HT-29 (cell line): ENCODE data around the gene PRKCZ. TPM values are rescaled to one million over a fixed set of nuclear protein-coding genes. Genes with fewer than 3 reads are reported as not detected.

ENCODE experiments used
- DNase-seq: peaks from one replicate; pipeline ENCODE4 v3.0.0-alpha.2; 2015; ENCODE audit warnings: low spot score
- total RNA-seq: library from RNA; depleted of rRNA; stranded (reverse); fragments of >200 nt; shearing (Covaris generic); gene quantifications from 2 replicates; pipeline ENCODE4 v1.2.3, GENCODE V29; 2014

Gene PRKCZ
- total RNA-seq, 1 experiment from 2014 or later = 67.4 TPM

DNA sequence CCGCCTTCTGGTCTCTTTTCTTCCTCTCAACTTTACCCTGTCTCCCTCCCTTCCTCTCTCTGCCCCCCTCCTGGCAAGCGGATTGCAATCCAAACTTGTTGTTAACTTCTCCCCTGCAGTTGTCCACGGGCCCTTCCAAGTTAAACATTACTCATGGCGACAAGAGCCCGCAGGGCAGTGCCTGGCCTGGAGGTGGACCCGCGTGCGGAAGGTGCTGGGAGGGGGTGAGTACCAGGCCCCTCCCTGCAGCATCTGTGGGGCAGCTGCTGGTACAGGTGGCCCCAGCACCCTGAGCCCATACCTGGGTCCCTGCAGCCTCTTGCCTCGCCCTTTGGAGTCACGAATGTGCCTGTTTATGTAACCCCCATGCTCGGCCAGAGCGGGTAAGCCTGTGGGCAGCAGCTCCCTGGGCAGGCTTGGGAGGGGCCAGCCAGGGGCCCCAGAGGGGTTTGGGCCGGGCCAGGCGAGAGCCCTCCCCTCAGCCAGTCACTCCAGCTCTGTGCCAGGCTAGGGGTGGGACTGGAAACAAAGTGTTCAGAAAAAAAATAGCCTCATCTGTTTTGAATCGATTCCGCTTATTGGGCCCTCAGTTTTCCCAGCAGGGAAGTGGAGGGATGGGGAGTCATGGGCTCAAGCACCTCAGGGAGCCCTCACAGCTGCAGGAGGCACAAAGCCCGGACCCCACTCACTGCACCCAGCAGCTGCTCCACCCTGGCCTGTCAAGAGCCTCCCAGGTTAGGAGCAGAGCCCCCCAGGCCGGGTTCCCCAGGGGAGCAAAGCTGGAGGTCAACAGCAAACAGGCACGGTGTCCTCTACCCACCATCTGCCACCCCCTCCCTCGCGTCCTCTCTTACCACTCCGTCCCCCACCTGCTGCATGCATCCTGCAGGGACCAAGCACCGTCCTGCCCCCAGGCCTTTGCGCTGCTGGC is 158.4 kb downstream of the PRKCZ start:
- DNase-seq = peak; percentile 53

DNA sequence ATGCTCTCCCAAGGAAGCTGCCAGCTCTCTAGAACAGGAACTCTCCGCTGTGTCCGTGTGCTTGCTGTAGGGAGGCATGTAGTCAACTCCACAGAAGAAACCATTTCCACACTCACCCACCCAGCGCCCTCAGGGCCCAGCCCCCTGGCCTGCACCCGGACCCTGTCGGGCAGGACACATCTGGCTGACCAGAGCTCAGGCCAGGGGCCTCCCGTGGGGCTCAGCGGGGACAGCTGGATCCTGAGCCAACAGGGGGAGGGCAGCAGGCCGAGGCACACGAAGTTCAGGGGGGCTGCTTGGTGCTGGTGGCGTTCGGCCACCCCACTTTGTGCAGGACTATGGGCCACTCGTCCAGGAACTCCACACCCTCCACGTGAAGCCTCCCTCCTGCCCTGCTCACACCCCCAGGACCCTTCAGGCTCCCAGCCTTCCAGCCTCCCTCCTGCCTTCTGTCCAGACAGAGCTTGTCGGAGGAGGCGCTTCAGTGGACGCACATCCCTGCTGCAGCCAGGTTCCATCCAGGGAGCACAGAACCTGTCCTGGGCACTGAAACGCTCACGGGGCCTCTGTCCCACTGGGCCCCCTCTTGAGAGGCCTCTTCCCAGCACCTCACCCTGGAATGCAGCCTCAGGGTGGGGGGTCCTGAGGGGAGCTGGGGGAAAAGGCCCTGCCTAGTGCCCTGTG is 159.3 kb downstream of the PRKCZ start:
- DNase-seq = no peak

DNA sequence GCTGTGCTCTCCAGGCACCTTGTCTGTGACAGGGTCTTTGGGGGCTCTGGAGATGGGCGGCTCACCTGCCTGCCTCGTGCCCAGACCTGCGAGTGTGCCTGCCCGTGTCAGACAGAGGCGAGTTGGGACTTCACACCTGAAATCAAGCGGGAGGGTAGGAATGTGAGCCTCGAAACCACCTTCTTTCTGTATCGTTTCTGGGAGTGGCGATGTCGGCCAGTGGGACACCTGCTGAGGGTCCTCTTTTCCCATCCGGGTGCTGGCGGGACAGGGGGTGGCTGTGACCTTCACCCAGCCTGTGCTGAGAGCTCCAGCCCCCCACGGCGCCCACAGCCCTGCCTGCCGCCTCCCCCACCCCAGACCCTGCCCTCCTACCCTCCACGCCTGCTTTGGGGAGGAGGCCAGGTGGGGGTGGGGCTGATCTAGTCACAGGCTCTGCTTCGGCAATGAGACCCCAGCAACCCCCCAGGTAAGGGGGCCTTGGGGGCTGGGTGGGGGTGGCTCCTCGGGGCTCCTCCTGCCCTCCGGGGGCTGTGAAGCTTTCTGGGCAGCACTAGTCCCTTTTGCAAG is 160.0 kb downstream of the PRKCZ start:
- DNase-seq = no peak

DNA sequence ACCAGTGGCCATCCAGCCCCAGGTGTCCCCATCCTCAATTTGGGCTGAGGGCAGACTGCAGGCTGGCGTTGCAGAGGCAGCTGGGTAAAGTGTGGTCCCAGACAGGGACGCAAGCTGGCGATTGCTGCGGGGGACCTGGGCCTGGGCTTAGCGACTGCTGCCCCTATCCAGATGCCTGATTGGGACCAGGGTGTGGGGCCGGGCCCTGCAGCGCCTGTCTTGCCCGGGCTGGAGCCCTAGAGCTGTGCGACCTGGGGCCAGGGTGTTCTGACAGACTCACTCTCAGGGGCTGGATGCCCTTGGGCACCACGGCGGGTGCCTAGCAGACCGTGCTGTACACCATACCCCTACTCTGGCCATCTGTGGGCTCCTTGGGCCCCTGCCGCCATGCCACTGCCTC is 160.6 kb downstream of the PRKCZ start:
- DNase-seq = no peak

DNA sequence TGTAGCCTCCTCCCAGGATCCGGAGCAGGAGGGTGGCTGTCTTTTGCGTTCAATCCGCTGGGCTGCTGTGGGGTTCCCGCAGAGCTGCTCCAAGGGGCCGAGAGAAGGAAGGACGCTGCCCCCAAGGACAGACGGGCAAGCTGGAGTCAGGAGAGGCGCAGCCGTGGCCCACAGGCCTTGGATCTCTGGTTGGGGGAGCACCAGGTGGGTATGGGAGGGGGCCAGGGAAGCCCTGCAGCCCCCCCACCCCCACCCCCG is 162.0 kb downstream of the PRKCZ start:
- DNase-seq = no peak

DNA sequence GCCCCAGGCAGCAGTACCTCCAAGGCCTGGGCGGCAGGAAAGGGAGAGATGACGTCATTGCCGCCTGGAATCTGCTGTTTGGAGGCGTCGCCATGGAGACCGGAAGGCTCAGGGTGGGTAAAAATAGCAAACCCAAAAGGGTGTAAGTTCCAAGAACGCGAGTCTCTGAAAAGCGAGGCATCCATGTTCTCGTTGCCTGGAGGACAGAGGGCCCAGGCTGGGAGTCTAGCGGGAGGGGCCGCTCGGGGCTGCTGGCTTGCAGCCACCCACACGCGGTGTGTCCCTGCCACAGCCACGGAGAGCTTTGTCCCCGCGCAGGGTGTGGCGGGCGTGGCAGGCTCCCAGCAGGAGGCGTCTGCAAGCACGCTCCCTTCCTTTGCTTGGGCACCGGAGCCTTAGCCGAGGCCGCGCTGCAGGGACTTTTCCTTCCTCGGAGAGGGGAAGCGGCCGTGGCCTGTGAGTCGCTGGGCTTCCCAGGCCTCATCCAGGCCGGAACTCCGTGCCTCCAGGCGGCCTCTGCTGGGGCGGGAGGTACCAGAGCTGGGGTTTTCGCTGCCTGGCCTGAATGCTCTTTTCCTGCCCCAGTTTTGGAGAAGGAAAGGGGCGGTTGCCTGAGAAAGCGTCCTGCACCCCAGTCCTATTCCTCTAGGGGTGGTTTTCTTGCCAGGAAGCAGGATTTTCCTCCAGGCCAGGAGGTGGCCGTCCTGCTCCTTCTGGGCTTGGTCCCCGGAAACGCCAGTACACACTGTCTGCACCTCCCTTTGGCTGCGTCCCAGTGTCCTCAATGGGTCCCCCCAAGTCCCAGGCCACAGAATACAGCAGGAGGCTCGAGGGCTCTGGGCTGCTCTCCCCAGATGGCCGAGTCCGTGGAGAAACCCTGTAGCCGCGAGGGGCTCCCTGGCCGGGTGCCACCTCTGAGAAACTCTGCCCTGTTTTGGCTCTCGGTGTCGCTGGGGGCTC is 162.6 kb downstream of the PRKCZ start:
- DNase-seq = peak; percentile 80

DNA sequence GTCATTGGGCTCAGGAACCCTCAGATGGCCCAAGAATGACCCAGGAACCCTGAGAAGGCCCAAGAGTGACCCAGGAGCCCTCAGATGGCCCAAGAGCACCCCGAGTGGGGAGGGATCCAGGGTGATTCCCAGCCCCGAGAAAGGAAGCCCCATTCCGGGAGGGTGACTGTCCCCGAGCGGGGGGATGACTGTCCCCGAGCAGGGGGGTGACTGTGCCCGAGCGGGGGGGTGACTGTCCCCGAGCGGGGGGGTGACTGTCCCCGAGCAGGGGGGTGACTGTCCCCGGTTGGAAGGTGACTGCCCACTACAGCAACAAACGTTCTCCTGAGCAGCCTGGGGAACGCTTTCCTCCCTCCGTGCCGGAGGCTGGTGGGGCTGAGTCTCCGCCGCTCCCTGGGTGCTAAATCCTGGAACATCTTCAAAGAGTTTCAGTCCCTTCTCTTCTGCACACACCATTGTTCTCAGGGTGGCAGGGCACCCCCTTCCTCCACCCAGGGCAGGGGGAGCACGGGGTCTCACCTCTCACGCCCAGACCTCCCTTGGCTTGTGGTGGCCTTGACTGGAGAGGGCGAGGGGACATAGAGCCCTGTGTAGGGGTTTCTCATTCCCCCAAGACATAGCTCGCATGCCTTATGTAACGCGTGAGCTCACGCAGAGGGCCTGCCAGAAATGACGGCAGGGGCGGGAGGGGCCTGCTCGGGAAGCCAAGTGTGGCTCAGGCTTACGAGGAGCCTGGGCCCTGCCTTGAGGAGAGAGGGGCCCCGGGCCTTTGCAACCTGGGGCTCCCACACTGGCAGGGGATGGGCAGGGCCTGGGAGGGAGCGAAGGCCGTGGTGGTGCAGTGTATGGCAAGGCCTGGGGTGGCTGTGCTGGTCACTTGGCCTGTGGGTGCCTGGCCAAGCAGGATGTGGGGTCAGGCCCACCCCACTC is 163.6 kb downstream of the PRKCZ start:
- no peak for DNase-seq

DNA sequence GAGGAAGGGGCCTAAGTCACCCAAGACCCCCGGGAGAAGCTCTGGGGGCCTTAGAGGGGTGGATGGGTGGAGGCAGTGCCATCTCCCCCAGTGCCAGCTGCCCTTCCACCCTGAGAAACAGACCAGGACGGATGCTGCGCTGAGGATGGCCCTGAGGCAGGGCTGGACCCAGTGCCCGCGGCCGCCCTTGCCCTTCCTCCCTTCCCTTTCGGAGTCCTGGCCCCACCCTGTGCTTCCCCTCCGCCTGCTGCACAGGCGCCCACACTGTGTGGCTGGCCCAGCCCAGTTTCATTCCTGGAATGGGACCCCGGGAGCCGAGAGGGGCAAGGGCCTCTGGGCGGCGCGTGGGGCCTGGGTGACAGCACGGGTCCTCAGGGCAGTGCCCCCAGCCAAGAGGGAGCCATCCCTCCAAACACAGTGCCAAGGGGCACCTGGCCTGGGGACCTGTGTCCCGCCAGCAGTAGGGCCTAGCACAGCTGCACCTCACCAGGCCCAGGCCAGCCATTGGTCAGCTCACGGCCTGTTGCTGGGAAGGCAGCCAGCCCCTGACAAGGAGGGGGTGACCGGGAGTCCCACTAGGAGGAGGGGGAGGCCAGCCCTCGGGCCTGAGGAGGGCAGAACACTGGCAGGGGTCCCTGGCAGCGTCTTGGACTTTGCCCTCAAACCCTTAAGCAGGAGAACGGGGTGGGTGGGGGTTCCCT is 164.5 kb downstream of the PRKCZ start:
- DNase-seq = no peak

DNA sequence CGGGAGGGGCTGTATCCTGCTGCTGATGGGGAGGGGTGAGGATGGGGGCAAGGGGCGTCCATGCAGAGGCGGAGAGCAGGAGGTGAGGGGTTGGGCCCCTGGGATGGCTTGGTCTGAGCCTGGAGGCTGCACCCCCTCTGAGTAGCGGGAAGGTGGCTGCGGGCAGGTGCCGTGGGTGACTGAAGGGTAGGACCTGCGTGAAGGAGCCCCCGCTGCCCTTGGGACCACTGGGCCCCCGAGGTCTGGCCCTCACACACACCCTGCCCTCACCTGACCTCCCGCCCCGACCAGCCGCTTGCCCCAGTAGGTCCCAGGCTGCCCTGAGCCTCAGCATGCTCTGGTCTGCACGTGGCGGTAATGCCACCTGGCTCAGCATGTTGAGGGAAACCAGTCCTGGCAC is 165.1 kb downstream of the PRKCZ start:
- no peak for DNase-seq

DNA sequence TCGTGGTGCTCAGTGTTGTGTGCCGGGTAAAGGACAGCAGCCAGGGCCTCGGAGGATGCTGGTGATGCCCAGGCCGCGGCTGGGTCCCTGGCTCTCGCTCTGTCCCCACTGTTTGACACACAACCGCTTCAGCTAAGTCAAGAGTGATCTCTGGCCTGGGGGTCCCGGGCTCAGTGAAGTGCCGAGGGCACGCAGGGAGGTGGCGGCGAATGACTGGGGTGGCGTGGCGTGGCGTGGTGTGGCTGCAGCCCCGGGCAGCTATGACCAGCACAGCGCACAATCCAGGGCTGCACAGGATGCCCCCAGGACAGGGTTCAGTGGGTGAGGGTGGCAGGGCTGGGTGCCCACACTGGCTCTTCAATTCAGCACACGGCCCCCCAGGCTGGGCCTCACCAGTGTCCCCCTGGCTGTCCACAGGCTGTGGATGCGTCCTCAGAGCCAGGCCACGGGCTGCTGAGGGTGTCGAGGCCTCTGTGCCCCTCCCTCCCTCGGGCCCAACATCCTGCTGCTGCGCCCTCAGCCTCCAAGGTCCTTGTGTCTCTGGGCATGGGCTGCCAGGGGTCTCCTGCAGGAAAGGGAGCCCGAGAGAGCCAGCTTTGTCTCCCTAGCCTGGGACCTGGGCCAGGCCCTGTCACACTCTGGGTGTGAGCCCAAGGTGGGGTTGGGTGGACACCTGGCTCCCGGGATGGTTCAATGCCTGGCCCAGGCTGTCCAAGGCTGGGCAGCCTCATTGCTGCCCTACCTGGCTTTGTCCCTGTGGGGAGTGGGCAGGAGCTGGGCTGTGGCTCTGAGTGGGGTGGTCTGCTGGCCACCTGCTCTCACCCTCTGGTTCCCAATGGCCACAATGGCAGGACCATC is 165.9 kb downstream of the PRKCZ start:
- DNase-seq = no peak

DNA sequence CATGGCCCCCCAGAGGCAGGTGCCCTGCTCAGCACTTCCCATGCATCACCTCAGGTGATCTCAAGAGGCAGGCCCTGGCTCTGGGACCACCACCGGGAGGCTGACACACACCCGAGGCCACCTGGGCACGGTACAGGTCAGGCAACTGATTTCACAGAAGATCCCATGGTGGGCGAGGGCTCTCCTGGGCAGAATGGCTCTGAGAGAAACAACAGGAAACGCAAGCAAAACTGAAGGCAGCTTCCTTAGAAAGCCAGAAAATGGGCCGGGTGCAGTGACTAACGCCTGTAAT is 166.5 kb downstream of the PRKCZ start:
- DNase-seq = no peak

DNA sequence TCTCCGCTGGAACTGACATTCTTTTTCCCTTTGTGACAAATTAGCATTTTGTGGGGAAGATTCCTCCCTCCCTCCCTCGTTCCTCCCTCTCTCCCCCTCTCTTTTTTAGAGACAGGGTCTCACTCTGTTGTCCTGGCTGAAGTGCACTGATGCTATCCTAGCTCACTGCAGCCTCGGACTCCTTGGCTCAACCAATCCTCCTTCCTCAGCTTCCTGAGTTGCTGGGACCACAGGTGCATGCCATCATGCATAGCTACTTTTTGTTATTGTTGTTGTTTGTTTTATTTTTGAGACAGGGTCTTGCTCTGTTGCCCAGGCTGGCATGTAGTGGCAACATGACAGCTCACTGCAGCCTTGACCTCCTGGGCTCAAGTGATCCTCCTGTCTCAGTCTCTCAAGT is 171.1 kb downstream of the PRKCZ start:
- no peak for DNase-seq

DNA sequence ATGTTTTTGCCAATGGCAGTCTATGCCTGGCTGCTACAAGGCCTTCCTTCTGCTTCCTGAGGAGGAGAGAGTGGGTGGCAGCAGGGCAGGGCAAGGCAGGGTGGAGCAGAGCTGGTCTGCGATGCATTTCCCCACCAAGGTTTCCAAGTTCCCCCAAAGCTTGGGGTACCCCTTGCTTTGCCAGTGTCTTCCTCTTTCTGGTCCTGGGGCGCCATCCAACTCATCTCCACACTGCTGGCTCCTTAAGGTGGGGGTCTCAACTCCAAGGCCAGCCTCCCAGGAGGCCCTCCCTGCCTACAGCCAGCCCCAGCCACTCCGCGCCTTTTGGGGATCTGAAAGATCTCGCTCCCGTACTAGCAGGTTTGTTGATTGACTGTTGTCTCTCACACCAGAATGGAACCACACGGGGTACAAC is 174.0 kb downstream of the PRKCZ start:
- no peak for DNase-seq

DNA sequence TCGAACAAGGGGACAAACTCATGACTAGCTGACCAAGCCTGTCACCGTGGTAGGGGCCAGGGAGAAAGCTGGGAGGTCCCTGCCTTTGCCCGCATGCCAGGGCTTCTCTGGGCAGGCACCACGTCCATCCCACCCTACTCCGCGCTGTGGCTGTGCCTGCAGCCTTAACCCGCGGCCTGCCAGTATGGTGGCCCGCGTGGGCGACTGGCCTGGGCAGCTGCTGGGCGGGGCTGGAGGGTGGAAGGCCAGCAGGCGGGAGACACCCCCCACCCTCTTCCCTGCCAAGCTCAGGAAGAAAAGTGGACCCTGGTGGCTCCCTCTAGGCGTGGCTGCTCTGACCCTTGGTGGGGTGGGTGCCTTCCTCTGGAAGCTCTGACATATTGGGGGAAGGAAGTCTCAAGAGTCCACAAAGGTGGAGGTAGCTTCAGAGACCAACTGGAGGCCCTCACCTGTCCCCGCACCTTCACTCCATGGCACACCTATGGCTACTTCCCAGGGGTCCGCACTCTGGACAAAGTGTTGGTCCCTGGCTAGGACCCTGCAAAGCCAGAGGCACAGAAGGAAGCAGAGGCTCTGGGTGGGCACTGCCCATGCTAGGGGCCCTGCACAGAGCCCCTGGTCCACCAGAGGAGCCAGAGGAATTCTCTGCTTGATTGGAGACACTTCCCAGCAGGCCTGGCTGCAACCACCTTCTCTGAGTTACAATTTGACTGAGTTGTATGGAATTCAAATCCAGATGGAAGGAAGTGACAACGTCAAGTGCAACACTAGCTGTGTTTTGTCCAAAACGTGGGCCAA is 174.6 kb downstream of the PRKCZ start:
- DNase-seq = no peak

DNA sequence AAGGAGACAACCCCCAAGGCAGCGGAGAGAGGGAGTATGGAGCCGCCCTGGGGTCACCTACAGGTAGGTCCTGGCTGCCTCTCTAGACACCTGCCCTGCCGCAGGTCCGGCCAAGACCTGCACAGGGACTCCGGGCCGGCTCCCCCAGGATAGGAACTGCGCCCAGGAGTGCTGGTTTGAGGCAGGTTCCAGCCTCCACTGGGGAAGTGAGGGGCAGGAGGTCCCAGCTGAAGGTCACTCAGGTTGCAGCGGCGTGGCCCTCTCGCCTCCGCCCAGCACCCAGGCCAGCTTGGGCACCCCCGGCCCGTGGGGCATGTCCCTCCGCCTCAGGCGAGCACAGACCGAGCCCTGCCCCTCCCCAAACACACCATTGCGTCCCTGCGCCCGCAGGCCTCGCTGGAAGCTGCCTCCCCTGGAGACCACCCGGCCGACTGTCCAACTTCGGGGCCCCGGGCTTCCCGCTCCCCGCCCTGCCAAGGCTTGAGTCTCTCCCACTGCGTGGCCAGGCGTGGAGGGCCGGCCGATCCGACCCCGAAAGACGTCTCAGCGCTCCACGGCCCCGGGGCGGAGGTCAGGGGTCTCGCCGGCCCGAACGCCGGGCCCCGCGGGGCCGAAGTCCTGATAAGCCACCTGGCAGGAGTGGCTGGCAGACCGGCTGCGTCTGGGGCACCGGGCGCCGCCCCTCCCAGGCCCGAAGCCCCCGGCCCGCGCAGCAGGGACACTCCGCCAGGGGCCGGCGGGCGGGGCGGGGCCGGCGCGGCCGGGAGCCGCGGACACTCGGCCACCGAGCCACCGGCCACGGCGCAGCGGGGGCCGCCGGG is 176.5 kb downstream of the PRKCZ start:
- DNase-seq = no peak

DNA sequence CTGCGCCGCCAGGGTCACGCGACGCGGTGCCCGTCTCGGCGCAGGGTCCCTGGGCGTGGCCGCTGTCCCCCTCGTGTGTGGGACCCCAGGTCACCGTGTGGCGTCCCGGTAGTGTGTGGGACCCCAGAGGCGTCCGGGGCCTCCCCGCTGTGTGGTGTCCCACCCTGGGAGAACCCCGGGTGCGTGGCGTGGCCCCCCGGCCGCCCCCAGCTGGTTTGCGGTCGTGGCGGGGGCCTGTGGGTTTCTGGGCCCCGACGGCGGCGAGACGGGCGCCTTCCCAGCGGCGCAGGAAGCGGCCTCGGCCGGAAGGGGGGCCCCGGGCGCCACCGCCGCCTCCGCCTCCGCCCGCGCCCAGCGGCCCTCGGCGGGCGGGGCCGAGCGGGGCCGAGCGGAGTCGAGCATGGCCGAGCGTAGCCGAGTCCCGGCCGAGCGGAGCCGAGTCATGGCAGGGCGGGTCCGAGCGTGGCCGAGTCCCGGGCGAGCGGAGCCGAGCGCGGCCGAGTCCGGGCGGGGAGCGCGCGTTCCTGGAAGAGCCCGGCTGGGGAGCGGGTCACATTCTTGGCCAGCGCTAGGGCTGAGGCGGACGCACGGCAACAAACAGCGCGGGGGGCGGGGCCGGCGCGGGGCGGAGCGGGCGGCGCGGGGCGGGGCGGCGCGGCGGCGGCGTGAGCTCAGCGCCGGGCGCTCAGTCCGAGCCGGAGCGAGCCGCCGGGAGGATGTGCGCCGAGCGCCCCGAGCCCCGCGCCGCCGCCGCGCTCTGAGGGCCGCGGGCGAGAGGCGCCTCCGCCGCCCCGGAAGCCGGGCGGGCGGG is 177.3 kb downstream of the PRKCZ start:
- peak; percentile 95 for DNase-seq

DNA sequence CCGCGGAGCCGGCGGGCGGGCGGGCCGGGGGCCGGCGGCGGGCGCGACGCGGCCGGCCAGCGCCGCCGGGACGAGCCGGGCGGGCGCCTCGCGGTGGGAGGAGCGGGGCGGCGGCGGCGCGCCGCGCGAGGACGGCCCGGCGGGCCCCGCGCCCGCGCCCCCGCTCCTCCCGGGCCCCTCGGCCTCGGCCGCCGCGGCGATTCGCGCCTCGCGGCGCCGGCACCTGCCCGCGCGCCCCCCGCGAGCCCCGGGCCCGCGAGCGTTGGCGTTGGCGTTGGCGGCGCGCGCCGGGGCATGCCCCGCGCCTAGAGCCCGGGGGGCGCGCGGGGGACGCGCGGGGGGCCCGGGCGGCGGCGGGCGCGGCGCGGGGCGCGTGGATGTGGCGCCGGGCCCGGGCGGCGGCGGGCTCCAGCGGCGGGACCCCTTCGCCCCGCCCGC is 178.0 kb downstream of the PRKCZ start, which contains the start of gene SKI:
SKI (plus strand) TSS at position 163 of the 438 bp plus-strand sequence. CDS start 448 bp downstream, outside the sequence.
- no peak for DNase-seq
